SU-DHL-6 (cell line): ENCODE measurements around the gene ACTC1.

Experiments
- H2AFZ ChIP-seq: fragments of 200-600 bp; sonication (generic); 2 replicates; pipeline ENCODE4 v1.6.1; 2014; ENCODE audit warnings: low read depth, mild to moderate bottlenecking, moderate library complexity, mixed read lengths, antibody characterized with exemption, low read length; ENCODE audit not compliant: severe bottlenecking
- H3F3A ChIP-seq: fragments of 200-600 bp; shearing (Covaris generic); 2 replicates; pipeline ENCODE4 v1.6.0; 2016; ENCODE audit warnings: antibody characterized with exemption, mild to moderate bottlenecking; ENCODE audit not compliant: insufficient read depth
- H3K27ac ChIP-seq: fragments of 200-600 bp; sonication (generic); 2 replicates; pipeline ENCODE4 v1.5.1; 2016; ENCODE audit warnings: low read depth, mild to moderate bottlenecking, low read length, moderate library complexity, mixed read lengths
- H3K27me3 ChIP-seq: fragments of 200-600 bp; sonication (generic), shearing (Covaris generic); 2 replicates; pipeline ENCODE4 v1.6.0; 2014; ENCODE audit warnings: mild to moderate bottlenecking, low read length
- H3K36me3 ChIP-seq: fragments of 200-600 bp; sonication (generic); 2 replicates; pipeline ENCODE4 v1.6.1; 2014; ENCODE audit warnings: mild to moderate bottlenecking, low read length, mixed read lengths
- H3K4me2 ChIP-seq: fragments of 300-600, 200-600 bp; shearing (Covaris generic), sonication (generic); 2 replicates; pipeline ENCODE4 v1.6.0; 2014; ENCODE audit warnings: low read length, low read depth, mild to moderate bottlenecking; ENCODE audit not compliant: poor library complexity, severe bottlenecking
- H3K4me3 ChIP-seq: fragments of 200-600 bp; sonication (generic); 2 replicates; pipeline ENCODE4 v1.5.1; 2014; ENCODE audit warnings: antibody characterized with exemption, low read length, mild to moderate bottlenecking, mixed read lengths; ENCODE audit not compliant: insufficient read depth, poor library complexity, severe bottlenecking
- H3K79me2 ChIP-seq: fragments of 200-600 bp; sonication (generic); 2 replicates; pipeline ENCODE4 v1.6.1; 2014; ENCODE audit warnings: mild to moderate bottlenecking, low read length, moderate library complexity; ENCODE audit not compliant: insufficient read depth
- H3K9ac ChIP-seq: fragments of 200-600 bp; sonication (generic); 2 replicates; pipeline ENCODE4 v1.7.0; 2014; ENCODE audit warnings: mild to moderate bottlenecking, low read length
- H3K9me2 ChIP-seq: fragments of 200-600 bp; sonication (generic); replicated peaks from 2 replicates; pipeline ENCODE4 v1.6.1; 2014; ENCODE audit warnings: low read length; ENCODE audit not compliant: insufficient read depth
- H3K9me3 ChIP-seq: fragments of 200-600 bp; sonication (generic); 2 replicates; pipeline ENCODE4 v1.6.1; 2014; ENCODE audit warnings: low read length, mixed read lengths; ENCODE audit not compliant: insufficient read depth
- H4K20me1 ChIP-seq: fragments of 200-600 bp; sonication (generic); 2 replicates; pipeline ENCODE4 v1.6.1; 2014; ENCODE audit warnings: low read depth, mild to moderate bottlenecking, antibody characterized with exemption, low read length, moderate library complexity, mixed read lengths
- EZH2phosphoT487 ChIP-seq: fragments of 200-600 bp; sonication (generic), shearing (Covaris generic); conservative IDR thresholded peaks from 2 replicates; pipeline ENCODE4 v1.6.1; 2018; ENCODE audit warnings: mild to moderate bottlenecking, antibody characterized with exemption, low read length, moderate library complexity, mixed read lengths
- TF ChIP-seq, protein P1 (sequence below): fragments of 200-600 bp; sonication (generic); IDR thresholded peaks from one replicate; pipeline ENCODE4 v1.5.1; 2017; ENCODE audit warnings: antibody characterized with exemption, mild to moderate bottlenecking, low read length, moderate library complexity; ENCODE audit not compliant: insufficient read depth, poor library complexity, severe bottlenecking

Gene ACTC1

DNA sequence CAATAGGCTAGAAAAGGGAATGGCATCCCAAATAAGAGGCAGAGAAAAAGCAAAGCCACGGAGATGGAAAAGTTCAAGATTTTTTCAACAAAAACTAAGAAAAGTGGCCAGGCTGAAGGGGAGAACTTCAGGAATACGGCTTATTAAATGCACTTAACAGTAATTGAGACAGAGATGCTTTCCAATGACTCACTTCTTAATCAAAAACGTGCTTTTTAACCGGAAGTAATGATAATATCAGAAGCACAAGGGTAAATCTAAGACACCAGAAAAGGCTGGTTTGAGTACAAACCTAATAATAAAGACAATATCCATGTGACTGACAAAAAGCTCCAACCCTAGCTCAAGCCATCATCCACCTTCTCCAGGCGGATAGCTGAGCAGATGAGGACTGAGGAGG is 24.8 kb upstream of the ACTC1 start:
- H3K79me2 ChIP-seq = no peaks in the 10 kb centered on the region
- H3K9me2 ChIP-seq = no peaks in the 10 kb centered on the region
- TF ChIP-seq EZH2phosphoT487 = no peak
- TF ChIP-seq, protein P1, sequence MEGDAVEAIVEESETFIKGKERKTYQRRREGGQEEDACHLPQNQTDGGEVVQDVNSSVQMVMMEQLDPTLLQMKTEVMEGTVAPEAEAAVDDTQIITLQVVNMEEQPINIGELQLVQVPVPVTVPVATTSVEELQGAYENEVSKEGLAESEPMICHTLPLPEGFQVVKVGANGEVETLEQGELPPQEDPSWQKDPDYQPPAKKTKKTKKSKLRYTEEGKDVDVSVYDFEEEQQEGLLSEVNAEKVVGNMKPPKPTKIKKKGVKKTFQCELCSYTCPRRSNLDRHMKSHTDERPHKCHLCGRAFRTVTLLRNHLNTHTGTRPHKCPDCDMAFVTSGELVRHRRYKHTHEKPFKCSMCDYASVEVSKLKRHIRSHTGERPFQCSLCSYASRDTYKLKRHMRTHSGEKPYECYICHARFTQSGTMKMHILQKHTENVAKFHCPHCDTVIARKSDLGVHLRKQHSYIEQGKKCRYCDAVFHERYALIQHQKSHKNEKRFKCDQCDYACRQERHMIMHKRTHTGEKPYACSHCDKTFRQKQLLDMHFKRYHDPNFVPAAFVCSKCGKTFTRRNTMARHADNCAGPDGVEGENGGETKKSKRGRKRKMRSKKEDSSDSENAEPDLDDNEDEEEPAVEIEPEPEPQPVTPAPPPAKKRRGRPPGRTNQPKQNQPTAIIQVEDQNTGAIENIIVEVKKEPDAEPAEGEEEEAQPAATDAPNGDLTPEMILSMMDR = no peak
- H3K9me3 ChIP-seq = no peaks in the 10 kb centered on the region
- H3K27me3 ChIP-seq = no peaks in the 10 kb centered on the region
- H4K20me1 ChIP-seq = no peaks in the 10 kb centered on the region
- no peak overlapping the region for H3K9ac ChIP-seq
- no peak overlapping the region for H3K4me2 ChIP-seq
- no peak overlapping the region for H3K4me3 ChIP-seq
- H3F3A ChIP-seq = no peaks in the 10 kb centered on the region
- H3K27ac ChIP-seq = no peak overlapping the region
- no peaks in the 10 kb centered on the region for H3K36me3 ChIP-seq
- H2AFZ ChIP-seq = no peak overlapping the region

- no peak overlapping the region for H2AFZ ChIP-seq
- TF ChIP-seq EZH2phosphoT487 = no peak
- TF ChIP-seq, protein P1 = no peak
- no peaks in the 10 kb centered on the region for H3K9me2 ChIP-seq
- no peak overlapping the region for H3K9ac ChIP-seq
- no peaks in the 10 kb centered on the region for H3K79me2 ChIP-seq
- no peak overlapping the region for H3K4me2 ChIP-seq
- H3F3A ChIP-seq = no peaks in the 10 kb centered on the region
- H3K36me3 ChIP-seq = no peaks in the 10 kb centered on the region
- H3K27ac ChIP-seq = no peak overlapping the region
- H3K9me3 ChIP-seq = no peaks in the 10 kb centered on the region
- H3K27me3 ChIP-seq = no peaks in the 10 kb centered on the region
- no peaks in the 10 kb centered on the region for H4K20me1 ChIP-seq
- no peak overlapping the region for H3K4me3 ChIP-seq
Observed at GRCh38 chr15:34818526-34818925, 23.2 kb upstream of the ACTC1 start.

DNA sequence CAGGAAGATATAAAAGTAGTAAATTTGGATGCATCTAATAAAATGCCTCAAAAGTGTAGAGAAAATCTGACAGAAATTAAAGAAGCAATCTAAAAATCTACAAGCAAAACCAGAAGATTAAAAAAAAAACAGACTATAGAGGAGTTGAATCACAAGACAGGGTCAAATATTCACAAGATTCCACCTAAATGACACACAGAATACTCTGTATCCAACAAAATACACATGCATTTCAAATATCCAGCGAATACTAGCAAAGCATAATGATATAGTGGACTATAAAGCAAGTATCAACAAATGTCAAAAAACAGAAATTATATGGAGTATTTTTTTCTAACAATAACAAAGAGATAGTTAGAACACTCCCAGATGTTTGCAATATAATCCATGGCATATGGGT is 20.5 kb upstream of the ACTC1 start:
- no peaks in the 10 kb centered on the region for H4K20me1 ChIP-seq
- H3K36me3 ChIP-seq = no peaks in the 10 kb centered on the region
- no peaks in the 10 kb centered on the region for H3K9me2 ChIP-seq
- H2AFZ ChIP-seq = no peak overlapping the region
- no peak overlapping the region for H3K9ac ChIP-seq
- no peaks in the 10 kb centered on the region for H3F3A ChIP-seq
- no peaks in the 10 kb centered on the region for H3K9me3 ChIP-seq
- H3K27me3 ChIP-seq = no peaks in the 10 kb centered on the region
- H3K4me3 ChIP-seq = no peak overlapping the region
- H3K4me2 ChIP-seq = no peak overlapping the region
- H3K27ac ChIP-seq = no peak overlapping the region
- no peaks in the 10 kb centered on the region for H3K79me2 ChIP-seq
- no peak for TF ChIP-seq EZH2phosphoT487
- TF ChIP-seq, protein P1 = no peak
